Activated T-helper 17 cell treated with anti-CD3 and anti-CD28 coated beads, Interleukin-2, amount 50 U/mL, for 72 hours (primary cell): Measurements from ENCODE around the gene SH3D19. TPM values are rescaled to one million over a fixed set of nuclear protein-coding genes. Genes with fewer than 3 reads are reported as not detected.
"Not testable (repeated sequence)": the region's sequence is repeated elsewhere in the genome, so short reads cannot be mapped to it uniquely, and the experiment has no call there.

ENCODE experiments used
- ATAC-seq: fragments of 150-1000 bp; cut with Tn5 transposase; replicated peaks from 2 replicates; pipeline ENCODE4 v1.10.0; 2021; ENCODE audit warnings: mild to moderate bottlenecking, moderate library complexity
- H3K27ac Mint-ChIP-seq: one replicate; pipeline ENCODE4 v1.8.0; 2022; ENCODE audit warnings: mixed read lengths
- H3K27me3 Mint-ChIP-seq: one replicate; pipeline ENCODE4 v1.8.0; 2022; ENCODE audit warnings: mixed read lengths
- H3K36me3 Mint-ChIP-seq: one replicate; pipeline ENCODE4 v1.8.0; 2022; ENCODE audit warnings: low read depth, mild to moderate bottlenecking, mixed read lengths
- H3K4me1 Mint-ChIP-seq: one replicate; pipeline ENCODE4 v1.8.0; 2022; ENCODE audit warnings: mixed read lengths
- H3K4me3 Mint-ChIP-seq: one replicate; pipeline ENCODE4 v1.8.0; 2022; ENCODE audit warnings: mild to moderate bottlenecking, mixed read lengths
- H3K9me3 Mint-ChIP-seq: one replicate; pipeline ENCODE4 v1.8.0; 2022; ENCODE audit warnings: mixed read lengths
- total RNA-seq, 2 donors: library from RNA; stranded (reverse); gene quantifications; one replicate each; pipeline ENCODE4 v1.2.3, GENCODE V29; 2022

Gene SH3D19
- total RNA-seq, 2 donors from 2014 or later: 1.1 TPM; not detected in 1

DNA sequence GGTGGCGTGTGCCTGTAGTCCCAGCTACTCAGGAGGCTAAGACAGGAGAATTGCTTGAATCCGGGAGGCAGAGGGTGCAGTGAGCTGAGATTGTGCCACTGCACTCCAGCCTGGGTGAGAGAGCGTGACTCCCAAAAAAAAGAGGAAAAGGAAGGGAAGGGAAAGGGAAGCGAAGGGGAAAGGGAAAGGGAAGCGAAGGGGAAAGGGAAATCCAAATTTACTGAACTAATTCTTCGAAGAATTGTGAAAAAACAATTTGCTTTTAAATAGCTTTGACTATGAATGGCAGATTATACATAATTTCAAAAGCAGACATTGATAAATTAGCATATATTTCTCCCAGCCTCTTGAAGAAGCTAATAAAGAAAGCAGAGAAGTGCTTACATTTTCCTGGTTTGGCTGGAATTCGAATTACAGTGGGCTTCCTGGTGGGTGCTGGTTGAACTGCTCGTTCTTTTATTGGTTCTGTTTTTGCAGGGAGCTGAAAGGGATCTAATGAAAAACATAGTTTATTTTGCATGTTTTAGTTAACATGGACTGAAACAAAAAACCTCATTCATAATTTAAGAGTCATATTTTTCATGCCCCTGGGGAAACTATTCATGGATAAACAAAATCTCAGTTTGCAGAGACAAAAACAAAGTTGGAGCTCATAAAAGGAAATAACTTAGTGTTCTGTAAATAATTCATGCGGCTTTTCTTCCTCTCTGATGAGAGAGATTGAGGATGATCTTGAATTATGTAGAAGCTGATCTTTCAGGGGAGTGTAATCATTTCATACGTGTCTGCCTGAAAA, 160.0 kb downstream of the SH3D19 start:
- no peaks in the 10 kb centered on the region for H3K4me1 Mint-ChIP-seq
- no peak overlapping the region for H3K4me3 Mint-ChIP-seq
- H3K9me3 Mint-ChIP-seq: no peaks in the 10 kb centered on the region
- ATAC-seq: no peak
- no peaks in the 10 kb centered on the region for H3K36me3 Mint-ChIP-seq
- H3K27ac Mint-ChIP-seq: no peak overlapping the region
- H3K27me3 Mint-ChIP-seq: peaks cover 8% of the 10 kb centered on the region

DNA sequence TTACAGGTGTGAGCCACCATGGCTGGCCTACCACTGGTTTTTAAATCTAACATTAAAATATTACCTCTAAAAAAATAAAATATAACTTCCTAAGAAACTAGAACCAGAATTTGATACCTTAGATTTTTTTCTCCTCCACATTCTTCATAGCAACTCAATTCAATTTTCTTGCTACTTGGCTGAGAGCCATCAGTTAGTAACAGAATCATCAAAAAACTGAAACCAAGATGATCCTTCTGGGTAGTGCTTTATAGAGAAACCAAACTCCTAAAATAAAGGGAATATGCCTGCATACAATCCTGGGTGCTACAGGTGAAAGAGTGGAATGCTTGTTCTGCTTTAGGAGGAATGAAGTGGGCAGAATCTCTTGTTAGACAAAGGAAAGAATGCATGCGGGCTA, 161.6 kb downstream of the SH3D19 start:
- Mint-ChIP-seq H3K27ac (no peak overlapping the region), H3K4me3 (no peak overlapping the region), H3K36me3 (no peaks in the 10 kb centered on the region), H3K4me1 (no peaks in the 10 kb centered on the region), H3K27me3 (peaks cover 7% of the 10 kb centered on the region), H3K9me3 (no peaks in the 10 kb centered on the region)
- no peak for ATAC-seq

DNA sequence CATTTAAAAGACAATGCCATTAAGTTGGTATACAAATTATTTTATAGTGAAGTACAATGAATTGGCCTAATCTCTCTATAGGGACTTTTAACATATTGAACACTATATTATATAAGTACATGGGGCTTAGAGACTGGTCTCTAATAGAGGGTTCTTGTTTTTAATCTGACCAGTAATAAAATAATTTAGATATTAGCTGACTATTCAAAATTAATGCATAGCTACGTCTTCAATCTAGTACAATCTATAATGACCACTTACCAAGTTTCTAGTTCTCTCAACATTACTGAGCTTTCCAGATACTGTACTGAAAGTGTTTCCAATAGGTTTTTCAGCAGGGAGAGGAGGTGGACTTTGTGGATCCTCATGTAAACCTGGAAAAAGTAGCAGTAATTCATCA, 166.4 kb downstream of the SH3D19 start:
- H3K36me3 Mint-ChIP-seq: no peaks in the 10 kb centered on the region

DNA sequence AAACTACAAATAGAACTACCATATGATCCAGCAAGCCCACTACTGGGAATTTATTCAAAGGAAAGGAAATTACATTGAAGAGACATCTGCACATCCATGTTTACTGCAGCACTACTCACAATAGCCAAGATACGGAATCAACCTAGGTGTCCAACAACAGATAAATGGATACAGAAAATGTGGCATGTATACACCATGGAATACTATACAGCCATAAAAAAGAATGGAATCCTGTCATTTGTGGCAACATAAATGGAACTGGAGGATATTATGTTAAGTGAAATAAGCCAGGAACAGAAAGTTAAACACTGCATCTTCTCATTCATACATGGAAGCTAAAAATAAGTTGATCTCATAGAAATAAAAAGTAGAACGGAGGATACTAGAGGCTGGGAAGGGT, 167.9 kb downstream of the SH3D19 start:
- H3K4me3 Mint-ChIP-seq: no peak overlapping the region
- no peak overlapping the region for H3K27ac Mint-ChIP-seq
- H3K27me3 Mint-ChIP-seq: peaks cover 16% of the 10 kb centered on the region
- no peaks in the 10 kb centered on the region for H3K36me3 Mint-ChIP-seq
- no peak for ATAC-seq
- H3K9me3 Mint-ChIP-seq: no peaks in the 10 kb centered on the region
- H3K4me1 Mint-ChIP-seq: no peaks in the 10 kb centered on the region

More for the DNA sequence above, 166.4 kb downstream of the SH3D19 start:
- peaks cover 13% of the 10 kb centered on the region for H3K27me3 Mint-ChIP-seq
- no peak overlapping the region for H3K27ac Mint-ChIP-seq
- no peaks in the 10 kb centered on the region for H3K9me3 Mint-ChIP-seq
- ATAC-seq: no peak
- H3K4me3 Mint-ChIP-seq: no peak overlapping the region
- no peaks in the 10 kb centered on the region for H3K4me1 Mint-ChIP-seq

DNA sequence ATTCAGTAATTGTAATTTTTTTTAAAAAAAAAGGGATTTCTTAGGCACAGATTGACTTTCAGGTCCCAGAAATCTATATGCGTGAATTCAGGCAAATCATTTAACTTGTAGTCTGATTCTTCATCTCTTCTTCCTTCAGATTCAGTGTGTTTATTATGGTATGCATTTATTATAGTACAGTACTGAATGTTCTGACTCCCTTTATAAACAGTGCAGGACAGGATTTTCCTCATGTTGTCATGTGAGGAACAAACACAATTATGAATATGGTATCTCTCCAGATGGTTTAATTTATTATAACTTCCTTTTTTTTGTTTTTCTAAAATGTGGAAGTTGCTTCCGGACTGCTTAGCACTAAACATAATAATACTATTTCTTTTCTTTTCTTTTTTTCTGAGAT, 171.8 kb downstream of the SH3D19 start:
- no peak for ATAC-seq
- Mint-ChIP-seq H3K27me3 (peaks cover 16% of the 10 kb centered on the region), H3K4me1 (no peaks in the 10 kb centered on the region), H3K27ac (no peak overlapping the region), H3K4me3 (no peak overlapping the region), H3K36me3 (no peaks in the 10 kb centered on the region), H3K9me3 (no peaks in the 10 kb centered on the region)

DNA sequence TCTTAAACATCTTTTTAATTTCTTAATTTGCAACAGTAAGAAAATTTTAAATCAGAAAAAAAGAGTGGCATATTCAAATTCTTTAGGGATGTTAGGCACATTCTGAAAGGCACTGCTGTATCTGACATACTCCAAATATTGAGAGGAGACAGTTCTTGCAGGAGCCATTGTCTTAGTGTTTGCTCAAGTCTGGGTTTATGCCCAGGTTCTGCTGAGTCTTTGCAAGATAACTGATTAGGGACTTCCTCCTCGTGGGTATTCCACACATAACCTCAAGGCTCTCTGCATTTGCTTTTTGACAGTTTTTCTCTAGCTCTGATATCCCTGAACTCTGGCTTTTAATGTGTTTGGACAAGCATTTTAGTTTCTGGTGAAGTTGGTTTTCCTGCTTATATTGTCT, 173.4 kb downstream of the SH3D19 start:
- no peak overlapping the region for H3K27ac Mint-ChIP-seq
- H3K36me3 Mint-ChIP-seq: no peaks in the 10 kb centered on the region
- ATAC-seq: no peak
- no peaks in the 10 kb centered on the region for H3K4me1 Mint-ChIP-seq
- H3K4me3 Mint-ChIP-seq: no peak overlapping the region
- peaks cover 9% of the 10 kb centered on the region for H3K27me3 Mint-ChIP-seq
- no peaks in the 10 kb centered on the region for H3K9me3 Mint-ChIP-seq

DNA sequence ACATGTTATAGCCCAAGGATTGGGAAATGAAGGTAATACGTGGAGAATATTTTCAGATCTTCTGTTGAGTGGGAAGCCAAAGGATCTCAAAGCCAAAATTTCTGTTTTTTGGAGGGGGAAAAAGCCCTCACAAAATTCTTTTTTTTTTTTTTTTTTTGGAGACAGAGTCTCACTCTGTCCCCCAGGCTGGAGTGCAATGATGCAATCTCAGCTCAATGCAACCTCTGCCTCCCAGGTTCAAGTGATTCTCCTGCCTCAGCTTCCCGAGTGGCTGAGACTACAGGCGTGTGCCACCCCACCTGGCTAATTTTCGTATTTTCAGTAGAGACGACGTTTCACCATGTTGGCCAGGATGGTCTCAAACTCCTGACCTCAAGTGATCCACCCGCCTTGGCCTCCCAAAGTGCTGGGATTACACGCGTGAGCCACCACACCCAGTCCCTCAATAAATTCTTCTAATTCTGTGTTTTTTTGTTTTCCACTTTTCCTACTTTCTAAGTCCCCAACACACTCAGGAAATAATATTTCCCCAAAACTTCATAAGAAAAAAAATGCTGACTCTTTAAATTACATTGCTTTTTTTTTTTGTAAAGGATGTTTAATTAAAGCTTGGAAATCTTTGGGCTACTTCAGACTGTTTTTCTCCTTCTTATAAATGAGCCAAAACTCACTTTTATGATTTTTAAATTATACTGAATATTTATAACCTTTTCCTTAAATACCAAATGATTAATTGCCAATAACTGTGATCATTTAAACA, 174.4 kb downstream of the SH3D19 start:
- ATAC-seq: no peak
- Mint-ChIP-seq H3K4me1 (no peaks in the 10 kb centered on the region), H3K9me3 (no peaks in the 10 kb centered on the region), H3K36me3 (no peaks in the 10 kb centered on the region), H3K27me3 (peaks cover 3% of the 10 kb centered on the region), H3K4me3 (no peak overlapping the region), H3K27ac (no peak overlapping the region)

DNA sequence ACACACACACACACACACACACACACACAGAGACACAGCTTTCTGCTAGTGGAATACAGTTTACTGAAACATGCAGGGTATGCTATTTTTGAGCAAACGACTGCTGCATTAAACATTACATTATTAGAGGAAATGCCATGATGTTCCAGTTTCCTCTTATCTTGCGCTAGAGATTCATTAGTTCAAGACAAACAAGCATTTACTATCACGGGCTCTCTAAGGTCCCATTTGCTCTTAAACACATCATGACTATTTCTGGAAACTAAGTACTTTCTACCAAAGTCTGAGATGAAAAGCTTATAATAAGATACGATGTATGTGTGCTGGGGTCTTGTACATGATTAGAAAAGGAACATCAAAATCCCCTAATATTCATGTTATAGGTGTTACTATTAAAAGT, 177.1 kb downstream of the SH3D19 start:
- ATAC-seq: no peak
- Mint-ChIP-seq H3K9me3 (no peaks in the 10 kb centered on the region), H3K4me1 (no peaks in the 10 kb centered on the region), H3K36me3 (no peaks in the 10 kb centered on the region), H3K4me3 (no peak overlapping the region), H3K27me3 (no peaks in the 10 kb centered on the region), H3K27ac (no peak overlapping the region)

DNA sequence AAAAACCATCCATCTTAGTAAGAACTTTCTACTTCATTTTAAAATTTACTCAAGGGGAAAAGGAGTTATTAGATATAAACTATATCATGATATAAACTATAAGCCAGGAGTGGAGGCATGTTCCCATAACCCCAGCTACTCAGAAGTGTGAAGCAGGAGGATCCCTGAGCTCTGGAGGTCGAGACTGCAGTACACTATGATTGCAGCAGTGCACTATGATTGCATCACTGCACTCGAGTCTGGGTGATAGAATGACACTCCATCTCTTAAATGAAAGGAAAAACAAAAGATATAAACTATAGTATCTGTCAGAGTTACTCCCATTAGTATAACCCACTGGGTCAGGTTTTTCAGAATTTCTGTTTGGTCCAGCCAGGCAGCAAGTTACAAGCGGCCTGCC, 178.4 kb downstream of the SH3D19 start:
- Mint-ChIP-seq H3K9me3 (no peaks in the 10 kb centered on the region), H3K4me3 (no peak overlapping the region), H3K27me3 (no peaks in the 10 kb centered on the region), H3K4me1 (no peaks in the 10 kb centered on the region), H3K27ac (no peak overlapping the region), H3K36me3 (no peaks in the 10 kb centered on the region)
- ATAC-seq: no peak

DNA sequence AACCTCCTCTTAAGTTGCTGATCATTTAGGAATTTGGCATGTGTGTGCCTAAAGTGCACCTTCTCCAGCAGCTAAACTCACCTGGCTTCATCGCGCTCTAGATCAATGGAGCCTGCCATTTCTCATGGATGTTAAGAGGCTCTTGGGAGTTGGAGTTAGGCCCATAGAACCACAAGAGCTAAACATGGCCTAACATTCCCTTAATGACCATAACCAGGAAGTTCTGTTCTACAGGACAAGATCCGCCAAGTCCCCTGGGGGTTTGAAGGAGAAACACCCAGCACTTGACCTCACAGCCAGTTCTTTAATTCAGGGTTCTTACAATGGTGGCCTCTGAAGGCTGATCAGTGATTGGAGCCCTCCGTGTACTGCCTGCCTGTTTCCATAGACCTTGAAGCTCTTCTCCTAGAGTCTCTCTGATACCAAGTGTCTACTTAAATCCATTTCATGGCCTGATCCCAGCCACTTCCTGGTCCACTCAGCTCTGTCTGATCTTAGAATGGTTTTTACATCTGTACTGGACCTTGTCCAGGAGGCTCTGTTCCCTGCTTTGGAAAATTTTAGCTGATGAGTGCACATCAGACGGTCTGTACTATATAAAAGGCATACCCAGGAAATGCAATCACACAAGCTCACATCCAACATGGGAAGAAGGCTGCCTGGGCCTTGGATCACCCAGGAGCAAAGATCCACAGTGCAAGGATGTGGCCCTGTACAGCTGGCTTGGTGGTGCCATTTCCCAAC, 180.9 kb downstream of the SH3D19 start:
- Mint-ChIP-seq H3K4me1 (no peaks in the 10 kb centered on the region), H3K27me3 (no peaks in the 10 kb centered on the region), H3K4me3 (no peak overlapping the region), H3K27ac (no peak overlapping the region), H3K36me3 (no peaks in the 10 kb centered on the region), H3K9me3 (no peaks in the 10 kb centered on the region)
- no peak for ATAC-seq

DNA sequence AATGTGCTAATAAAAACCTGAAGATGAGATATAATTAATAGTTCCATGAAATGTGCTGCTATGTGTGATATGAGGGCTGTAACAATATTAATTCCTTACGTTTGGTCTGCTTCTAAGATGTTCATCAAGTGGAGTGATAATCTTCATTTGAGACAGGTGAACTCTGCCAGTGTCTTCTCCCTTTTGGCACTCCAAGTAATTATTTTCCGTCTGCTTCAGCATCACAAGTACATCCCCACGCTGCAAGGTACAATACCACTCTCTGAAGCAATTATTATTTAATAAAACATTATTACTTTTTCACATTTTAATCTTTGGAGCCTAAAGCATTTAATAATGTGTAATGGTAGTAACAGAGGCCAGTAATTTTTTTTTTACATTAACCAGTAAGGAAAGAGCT, 181.6 kb downstream of the SH3D19 start:
- Mint-ChIP-seq H3K36me3 (no peaks in the 10 kb centered on the region), H3K27me3 (no peaks in the 10 kb centered on the region)
- ATAC-seq: no peak

DNA sequence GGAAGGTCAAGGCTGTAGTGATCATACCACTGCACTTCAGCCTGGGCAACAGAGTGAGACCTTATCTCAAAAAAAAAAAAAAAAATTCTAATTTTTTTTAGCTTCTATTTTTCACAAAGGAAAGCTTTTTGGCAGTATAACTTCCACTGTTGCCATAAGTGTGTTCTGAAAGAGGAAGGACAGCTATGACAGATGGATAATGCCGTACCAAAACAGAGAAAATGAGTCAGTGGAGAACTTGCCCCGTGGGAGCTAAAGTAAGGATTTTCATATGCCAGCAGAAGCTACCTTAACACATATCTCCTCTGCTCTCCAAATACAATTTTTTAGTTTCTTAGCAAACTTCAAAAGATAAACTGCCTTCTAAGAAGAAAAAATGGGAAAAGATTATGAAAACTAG, 182.2 kb downstream of the SH3D19 start:
- H3K27me3 Mint-ChIP-seq: no peaks in the 10 kb centered on the region
- peak; percentile 57 for ATAC-seq
- no peaks in the 10 kb centered on the region for H3K9me3 Mint-ChIP-seq
- no peaks in the 10 kb centered on the region for H3K4me1 Mint-ChIP-seq
- no peak overlapping the region for H3K27ac Mint-ChIP-seq
- no peaks in the 10 kb centered on the region for H3K36me3 Mint-ChIP-seq
- H3K4me3 Mint-ChIP-seq: no peak overlapping the region

More for the DNA sequence above, 181.6 kb downstream of the SH3D19 start:
- H3K4me3 Mint-ChIP-seq: no peak overlapping the region
- H3K27ac Mint-ChIP-seq: no peak overlapping the region
- no peaks in the 10 kb centered on the region for H3K4me1 Mint-ChIP-seq
- H3K9me3 Mint-ChIP-seq: no peaks in the 10 kb centered on the region

DNA sequence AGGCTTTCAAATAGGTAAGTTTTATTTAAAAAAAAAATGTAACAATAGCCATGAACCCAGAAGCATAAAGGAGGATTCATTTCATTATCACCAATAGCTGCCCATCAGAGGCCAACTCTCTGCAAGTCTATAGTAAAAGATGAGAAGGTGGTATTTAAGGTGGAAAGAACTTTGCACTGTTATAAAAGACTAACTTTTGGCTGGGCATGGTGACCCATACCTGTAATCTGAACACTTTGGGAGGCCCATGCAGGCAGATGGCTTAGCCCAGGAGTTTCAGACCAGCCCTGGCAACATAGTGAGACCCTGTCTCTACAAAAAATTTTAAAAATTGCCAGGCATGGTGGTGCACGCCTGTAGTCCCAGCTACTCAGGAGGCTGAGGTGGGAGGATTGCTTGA, 182.6 kb downstream of the SH3D19 start:
- no peaks in the 10 kb centered on the region for H3K9me3 Mint-ChIP-seq
- H3K36me3 Mint-ChIP-seq: no peaks in the 10 kb centered on the region
- no peak for ATAC-seq
- no peak overlapping the region for H3K27ac Mint-ChIP-seq
- no peaks in the 10 kb centered on the region for H3K27me3 Mint-ChIP-seq
- H3K4me1 Mint-ChIP-seq: no peaks in the 10 kb centered on the region
- H3K4me3 Mint-ChIP-seq: no peak overlapping the region

DNA sequence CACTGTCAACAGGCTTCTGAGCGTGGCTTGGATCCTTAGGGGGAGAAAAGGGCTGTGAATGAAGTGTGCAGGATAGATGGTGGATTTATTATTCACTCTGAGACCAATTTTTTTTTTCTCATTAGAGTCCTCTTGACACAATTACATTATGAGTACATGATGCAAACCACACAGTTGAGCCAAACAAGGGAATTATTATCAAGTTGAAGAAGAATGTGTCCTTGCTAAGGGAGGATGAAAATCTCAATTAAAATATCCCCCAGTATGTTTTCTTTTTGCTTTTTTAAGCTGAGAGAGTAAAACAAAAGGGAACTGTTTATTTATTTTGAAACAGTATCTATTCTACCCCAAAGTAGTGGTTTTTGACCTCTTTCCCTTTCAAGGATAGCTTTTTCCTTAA, 185.6 kb downstream of the SH3D19 start:
- H3K9me3 Mint-ChIP-seq: no peaks in the 10 kb centered on the region
- no peak overlapping the region for H3K27ac Mint-ChIP-seq
- H3K4me3 Mint-ChIP-seq: no peak overlapping the region
- H3K36me3 Mint-ChIP-seq: no peaks in the 10 kb centered on the region
- no peaks in the 10 kb centered on the region for H3K27me3 Mint-ChIP-seq
- H3K4me1 Mint-ChIP-seq: no peaks in the 10 kb centered on the region
- no peak for ATAC-seq

DNA sequence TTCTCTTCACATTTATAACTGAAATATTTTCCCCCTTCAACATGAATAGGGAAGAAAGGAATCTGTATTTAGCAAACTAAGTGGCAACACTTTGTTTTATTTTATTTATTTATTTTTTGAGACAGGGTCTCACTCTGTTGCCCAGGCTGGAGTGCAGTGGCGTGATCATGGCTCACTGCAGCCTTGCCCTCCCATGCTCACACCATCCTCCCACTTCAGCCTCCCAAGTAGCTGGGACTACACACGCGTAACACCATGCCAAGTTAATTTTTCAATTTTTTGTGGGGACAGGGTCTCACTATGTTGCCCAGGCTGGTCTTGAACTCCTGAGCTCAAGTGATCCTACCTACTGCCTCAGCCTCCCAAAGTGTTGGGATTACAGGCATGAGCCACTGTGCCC, 189.4 kb downstream of the SH3D19 start:
- not testable (repeated sequence) for H3K9me3 Mint-ChIP-seq, H3K4me1 Mint-ChIP-seq, H3K36me3 Mint-ChIP-seq

More for the DNA sequence above, 189.4 kb downstream of the SH3D19 start:
- not testable (repeated sequence) for H3K4me3 Mint-ChIP-seq, H3K27ac Mint-ChIP-seq, ATAC-seq, H3K27me3 Mint-ChIP-seq
